ENCODE measurements around the gene GLI3. TPM values are rescaled to one million over a fixed set of nuclear protein-coding genes. Genes with fewer than 3 reads are reported as not detected.

The GLI3 gene
- total RNA-seq, 5 donors from 2014 or later (not counting 1 experiment from before 2014, with no cell fraction given) = 0.10 to 0.79 (median 0.32) TPM; not detected in 1

DNA sequence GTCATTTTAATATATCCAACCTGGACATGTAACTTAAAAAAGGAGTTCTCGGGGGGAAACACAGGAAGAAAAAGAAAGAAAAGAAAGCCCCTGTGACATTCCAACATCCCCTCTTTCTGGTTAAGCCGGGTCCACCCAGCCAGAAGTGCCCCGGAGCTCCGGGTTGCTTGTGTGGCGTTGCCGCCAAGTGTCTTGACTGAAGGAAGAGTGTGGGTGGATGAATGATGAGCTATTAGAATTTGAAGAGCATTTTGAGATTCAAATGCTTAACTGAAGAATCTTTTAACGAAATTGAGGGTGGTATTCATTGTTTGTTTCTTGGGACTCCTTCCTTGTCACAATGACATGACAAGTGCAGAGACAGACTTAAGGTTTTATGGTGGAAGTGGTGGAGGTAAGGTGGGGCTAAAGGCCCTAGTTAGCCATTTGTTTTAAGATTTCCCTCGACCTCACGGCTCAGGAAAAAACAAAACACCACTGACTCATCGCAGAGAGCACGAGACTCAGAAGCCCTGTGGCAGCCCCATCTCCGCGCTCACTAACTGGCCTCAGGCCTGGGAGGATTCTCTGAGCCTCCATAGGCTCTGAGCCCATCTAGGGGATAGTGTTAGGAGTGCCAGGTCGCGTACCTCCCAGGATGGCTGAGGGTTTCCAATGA lies 1.8 kb upstream of the GLI3 start:
- ChIA-PET CTCF (no interaction called here), POLR2A (no interaction called here)
- Histone ChIP-seq H3K9me3 (no peaks in the 10 kb centered on the region), H3K27ac (ENCODE audit: low read length) (no peak overlapping the region), H3K4me1 (ENCODE audit: control insufficient read depth in 1 of 2, extremely low read depth in 1 of 2, insufficient read depth in 2 of 2, low read length in 2 of 2) (peaks cover 0 to 17% of the 10 kb centered on the region in 2 experiments), H3K4me3 (ENCODE audit: control insufficient read depth in 1 of 2, extremely low read depth in 1 of 2, low read length in 1 of 2) (no peak overlapping the region), H3K36me3 (ENCODE audit: control insufficient read depth in 2 of 2, extremely low read depth in 1 of 2, insufficient read depth in 1 of 2, low read length in 1 of 2) (no peaks in the 10 kb centered on the region), H3K27me3 (replicated peaks in 1 of 2; ENCODE audit: control insufficient read depth in 2 of 2, extremely low read depth in 1 of 2, insufficient read depth in 2 of 2, low read length in 1 of 2) (peaks cover 6 to 38% of the 10 kb centered on the region in 2 experiments)
- peaks cover 17 to 18% (median 17%) of the 10 kb centered on the region in 3 donors for H3K4me1 Mint-ChIP-seq
- H3K9me3 Mint-ChIP-seq = peaks cover 0 to 3% (median 0%) of the 10 kb centered on the region in 3 donors
- ATAC-seq (replicated peaks in 1 of 4) = no peak
- no peak for DNase-seq
- H3K27me3 Mint-ChIP-seq = peaks cover 50 to 59% of the 10 kb centered on the region in 2 donors
- no peak overlapping the region for H3K27ac Mint-ChIP-seq
- 62% methylated on average over 5 of the region's 15 CpGs for WGBS (ENCODE audit: insufficient coverage)
- H3K36me3 Mint-ChIP-seq = no peaks in the 10 kb centered on the region
- H3K4me3 Mint-ChIP-seq = peak overlapping the region; percentile 67 to 85 (median 71)

DNA sequence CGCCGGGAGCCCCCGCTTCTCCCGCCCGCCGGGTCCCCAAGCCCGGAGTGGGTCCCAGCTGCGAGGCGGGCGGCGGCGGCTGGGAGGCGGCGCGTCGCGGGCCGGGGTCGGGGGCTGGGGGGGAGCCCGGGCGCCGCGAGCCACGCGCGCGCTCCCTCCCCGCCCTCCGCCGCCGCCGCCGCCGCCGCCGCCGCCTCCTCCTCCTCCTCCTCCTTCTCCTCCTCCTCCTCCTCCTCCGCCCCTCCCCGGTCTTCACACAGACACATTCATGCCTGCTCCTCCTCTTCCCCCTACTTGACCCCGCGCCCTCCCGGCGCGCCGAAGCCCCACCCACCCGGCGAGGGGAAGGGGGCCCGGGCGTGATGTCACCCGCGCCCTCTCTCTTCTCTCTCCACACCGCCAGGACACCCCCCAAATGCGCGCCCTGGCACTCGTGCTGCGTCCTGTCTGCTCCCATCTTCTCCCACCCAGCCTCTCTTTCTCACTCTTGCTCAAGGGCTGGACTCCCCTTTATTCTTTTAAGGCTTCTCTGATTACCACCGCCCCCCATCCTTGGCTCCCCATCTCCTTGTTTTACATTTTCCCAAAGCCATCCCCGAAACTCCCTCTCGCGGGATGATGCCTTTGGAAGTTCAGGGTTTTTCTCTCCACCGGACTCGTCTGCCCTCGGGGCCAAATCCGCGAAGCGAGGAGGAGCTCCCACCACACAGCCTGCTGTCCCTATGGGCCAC lies 967 bp upstream of the GLI3 start:
- peak overlapping the region; percentile 12 to 81 for H3K4me3 ChIP-seq (ENCODE audit: control insufficient read depth in 1 of 2, extremely low read depth in 1 of 2, low read length in 1 of 2)
- H3K36me3 ChIP-seq (ENCODE audit: control insufficient read depth in 2 of 2, extremely low read depth in 1 of 2, insufficient read depth in 1 of 2, low read length in 1 of 2) = no peaks in the 10 kb centered on the region
- Mint-ChIP-seq H3K27ac (no peak overlapping the region), H3K27me3 (peaks cover 54 to 64% of the 10 kb centered on the region in 2 donors), H3K36me3 (no peaks in the 10 kb centered on the region), H3K4me3 (peak overlapping the region; percentile 67 to 85 (median 71)), H3K4me1 (peaks cover 17 to 18% (median 17%) of the 10 kb centered on the region in 3 donors), H3K9me3 (peaks cover 0 to 3% (median 0%) of the 10 kb centered on the region in 3 donors)
- ChIA-PET CTCF (no interaction called here), POLR2A (no interaction called here)
- H3K27ac ChIP-seq (ENCODE audit: low read length) = no peak overlapping the region
- DNase-seq (peak in 1 of 35 experiments; percentile 23), ATAC-seq (replicated peaks in 1 of 4) (peak in 1 of 4 experiments; percentile 36)
- 9% methylated on average over 35 of the region's 66 CpGs for WGBS (ENCODE audit: insufficient coverage)
- peaks cover 0 to 17% of the 10 kb centered on the region in 2 experiments for H3K4me1 ChIP-seq (ENCODE audit: control insufficient read depth in 1 of 2, extremely low read depth in 1 of 2, insufficient read depth in 2 of 2, low read length in 2 of 2)
- H3K9me3 ChIP-seq = no peaks in the 10 kb centered on the region
- H3K27me3 ChIP-seq (replicated peaks in 1 of 2; ENCODE audit: control insufficient read depth in 2 of 2, extremely low read depth in 1 of 2, insufficient read depth in 2 of 2, low read length in 1 of 2) = peaks cover 6 to 38% of the 10 kb centered on the region in 2 experiments

DNA sequence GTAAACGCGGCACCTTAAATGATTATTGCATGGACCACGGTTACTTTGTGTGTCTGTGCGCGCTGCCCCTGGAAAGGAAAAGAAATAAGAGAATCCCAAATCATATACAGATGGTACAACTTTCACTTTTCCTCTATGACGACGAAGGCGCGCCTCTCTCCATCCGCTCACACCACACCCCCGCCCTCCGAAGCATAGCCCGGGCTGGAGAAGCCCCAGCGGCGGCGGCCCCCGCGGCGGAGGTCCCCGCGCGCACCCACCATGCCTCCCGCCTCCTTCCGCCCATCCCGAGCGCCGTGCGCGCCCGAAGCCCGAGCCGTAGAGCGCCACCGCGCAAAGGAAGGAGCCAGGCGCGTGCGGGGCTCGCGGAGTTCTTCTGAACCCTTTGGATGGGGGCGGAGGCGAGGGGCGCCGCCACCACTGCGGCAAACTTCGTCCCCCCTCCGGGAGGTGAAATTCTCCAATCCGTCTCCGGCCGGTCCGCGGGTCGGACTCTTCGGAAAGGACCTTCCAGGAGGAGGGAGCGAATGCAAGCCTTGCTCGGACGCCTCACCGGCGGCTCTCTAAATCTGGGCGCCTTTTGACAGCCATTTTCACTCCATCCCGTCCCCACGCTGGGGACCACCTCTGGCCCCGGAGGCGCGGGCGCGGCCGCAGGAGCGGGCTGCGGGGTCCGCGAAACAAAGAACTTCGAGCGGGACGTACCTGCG lies 588 bp downstream of the GLI3 start:
- peaks cover 17 to 18% (median 17%) of the 10 kb centered on the region in 3 donors for H3K4me1 Mint-ChIP-seq
- CTCF ChIA-PET = no interaction called here
- DNase-seq = peak in 1 of 35 experiments; percentile 2
- POLR2A ChIA-PET = no interaction called here
- no peak overlapping the region for H3K27ac ChIP-seq (ENCODE audit: low read length)
- no peaks in the 10 kb centered on the region for H3K9me3 ChIP-seq
- H3K36me3 ChIP-seq (ENCODE audit: control insufficient read depth in 2 of 2, extremely low read depth in 1 of 2, insufficient read depth in 1 of 2, low read length in 1 of 2) = no peaks in the 10 kb centered on the region
- H3K4me1 ChIP-seq (ENCODE audit: control insufficient read depth in 1 of 2, extremely low read depth in 1 of 2, insufficient read depth in 2 of 2, low read length in 2 of 2) = peaks cover 0 to 17% of the 10 kb centered on the region in 2 experiments
- ATAC-seq (replicated peaks in 1 of 4) = peak in 1 of 4 experiments; percentile 17
- peaks cover 44 to 62% of the 10 kb centered on the region in 2 donors for H3K27me3 Mint-ChIP-seq
- H3K4me3 ChIP-seq (ENCODE audit: control insufficient read depth in 1 of 2, extremely low read depth in 1 of 2, low read length in 1 of 2) = peak overlapping the region; percentile 4 to 81
- H3K27ac Mint-ChIP-seq = peak overlapping the region in 1 of 2 donors; percentile 19
- peak overlapping the region; percentile 11 to 72 (median 49) for H3K4me3 Mint-ChIP-seq
- WGBS (ENCODE audit: insufficient coverage) = under 1% methylated on average over 71 of the region's 76 CpGs
- peaks cover 4 to 37% of the 10 kb centered on the region in 2 experiments for H3K27me3 ChIP-seq (replicated peaks in 1 of 2; ENCODE audit: control insufficient read depth in 2 of 2, extremely low read depth in 1 of 2, insufficient read depth in 2 of 2, low read length in 1 of 2)
- no peaks in the 10 kb centered on the region for H3K9me3 Mint-ChIP-seq
- no peaks in the 10 kb centered on the region for H3K36me3 Mint-ChIP-seq

DNA sequence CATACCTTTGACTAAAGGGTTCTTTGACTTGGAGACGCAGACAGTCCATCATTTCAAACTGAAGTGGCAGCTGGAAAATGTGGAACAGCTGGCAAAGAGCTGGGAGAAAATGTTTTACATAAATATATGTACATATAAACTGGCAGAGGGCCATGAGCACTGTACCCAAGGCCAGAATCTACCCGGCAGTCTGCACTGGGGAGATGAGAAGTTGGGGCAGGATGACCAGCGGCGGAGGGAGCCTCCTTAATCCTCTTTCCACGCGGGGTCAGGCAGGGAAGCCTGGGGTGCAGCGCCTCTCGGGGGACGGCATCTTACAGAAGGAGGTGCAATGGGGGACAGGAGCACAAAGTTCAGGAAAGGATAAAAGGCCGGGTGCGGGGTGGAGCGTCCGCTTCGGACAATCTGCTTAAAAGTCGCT lies 1.3 kb downstream of the GLI3 start:
- Mint-ChIP-seq H3K27ac (peak overlapping the region in 1 of 2 donors; percentile 19), H3K4me3 (peak overlapping the region; percentile 45 to 72 (median 49)), H3K27me3 (peaks cover 47 to 63% of the 10 kb centered on the region in 2 donors), H3K9me3 (no peaks in the 10 kb centered on the region), H3K4me1 (peaks cover 17 to 18% (median 17%) of the 10 kb centered on the region in 3 donors), H3K36me3 (no peaks in the 10 kb centered on the region)
- Histone ChIP-seq H3K9me3 (no peaks in the 10 kb centered on the region), H3K27ac (ENCODE audit: low read length) (no peak overlapping the region), H3K4me1 (ENCODE audit: control insufficient read depth in 1 of 2, extremely low read depth in 1 of 2, insufficient read depth in 2 of 2, low read length in 2 of 2) (peaks cover 0 to 17% of the 10 kb centered on the region in 2 experiments), H3K4me3 (ENCODE audit: control insufficient read depth in 1 of 2, extremely low read depth in 1 of 2, low read length in 1 of 2) (peak overlapping the region in 1 of 2 donors; percentile 81), H3K36me3 (ENCODE audit: control insufficient read depth in 2 of 2, extremely low read depth in 1 of 2, insufficient read depth in 1 of 2, low read length in 1 of 2) (no peaks in the 10 kb centered on the region), H3K27me3 (replicated peaks in 1 of 2; ENCODE audit: control insufficient read depth in 2 of 2, extremely low read depth in 1 of 2, insufficient read depth in 2 of 2, low read length in 1 of 2) (peaks cover 4 to 35% of the 10 kb centered on the region in 2 experiments)
- ATAC-seq (replicated peaks in 1 of 4) (no peak), DNase-seq (no peak)
- 19% methylated on average over 5 of the region's 15 CpGs for WGBS (ENCODE audit: insufficient coverage)
- ChIA-PET CTCF (no interaction called here), POLR2A (no interaction called here)

DNA sequence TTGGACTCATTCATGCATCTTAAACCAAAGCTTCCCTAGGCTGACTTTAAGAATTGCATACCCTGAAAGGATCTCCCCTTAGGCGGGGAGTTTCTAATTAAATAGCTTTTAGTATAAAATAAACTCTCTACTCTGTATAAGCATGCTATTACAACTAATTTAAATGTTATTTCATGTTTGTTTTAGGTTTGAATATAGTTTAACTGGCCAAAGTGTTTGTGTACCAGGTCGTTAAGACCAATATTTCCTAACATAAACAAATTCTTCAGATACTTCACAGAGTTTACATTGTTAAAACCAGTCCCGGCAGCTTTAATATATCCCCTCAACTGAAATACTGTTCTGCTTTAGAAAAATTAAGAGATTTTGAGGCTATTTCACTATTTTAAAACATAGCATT lies 2.3 kb downstream of the GLI3 start:
- Histone ChIP-seq H3K4me3 (ENCODE audit: control insufficient read depth in 1 of 2, extremely low read depth in 1 of 2, low read length in 1 of 2) (no peak overlapping the region), H3K9me3 (no peaks in the 10 kb centered on the region), H3K36me3 (ENCODE audit: control insufficient read depth in 2 of 2, extremely low read depth in 1 of 2, insufficient read depth in 1 of 2, low read length in 1 of 2) (no peaks in the 10 kb centered on the region), H3K4me1 (ENCODE audit: control insufficient read depth in 1 of 2, extremely low read depth in 1 of 2, insufficient read depth in 2 of 2, low read length in 2 of 2) (peaks cover 0 to 17% of the 10 kb centered on the region in 2 experiments), H3K27ac (ENCODE audit: low read length) (no peak overlapping the region), H3K27me3 (replicated peaks in 1 of 2; ENCODE audit: control insufficient read depth in 2 of 2, extremely low read depth in 1 of 2, insufficient read depth in 2 of 2, low read length in 1 of 2) (peaks cover 4 to 35% of the 10 kb centered on the region in 2 experiments)
- H3K4me3 Mint-ChIP-seq = no peak overlapping the region
- DNase-seq (no peak), ATAC-seq (replicated peaks in 1 of 4) (no peak)
- peaks cover 17 to 18% (median 17%) of the 10 kb centered on the region in 3 donors for H3K4me1 Mint-ChIP-seq
- peaks cover 49 to 64% of the 10 kb centered on the region in 2 donors for H3K27me3 Mint-ChIP-seq
- H3K27ac Mint-ChIP-seq = no peak overlapping the region
- POLR2A ChIA-PET = no interaction called here
- CTCF ChIA-PET = no interaction called here
- no CpG with 5 or more reads among the region's 3 CpGs for WGBS (ENCODE audit: insufficient coverage)
- no peaks in the 10 kb centered on the region for H3K9me3 Mint-ChIP-seq
- no peaks in the 10 kb centered on the region for H3K36me3 Mint-ChIP-seq

DNA sequence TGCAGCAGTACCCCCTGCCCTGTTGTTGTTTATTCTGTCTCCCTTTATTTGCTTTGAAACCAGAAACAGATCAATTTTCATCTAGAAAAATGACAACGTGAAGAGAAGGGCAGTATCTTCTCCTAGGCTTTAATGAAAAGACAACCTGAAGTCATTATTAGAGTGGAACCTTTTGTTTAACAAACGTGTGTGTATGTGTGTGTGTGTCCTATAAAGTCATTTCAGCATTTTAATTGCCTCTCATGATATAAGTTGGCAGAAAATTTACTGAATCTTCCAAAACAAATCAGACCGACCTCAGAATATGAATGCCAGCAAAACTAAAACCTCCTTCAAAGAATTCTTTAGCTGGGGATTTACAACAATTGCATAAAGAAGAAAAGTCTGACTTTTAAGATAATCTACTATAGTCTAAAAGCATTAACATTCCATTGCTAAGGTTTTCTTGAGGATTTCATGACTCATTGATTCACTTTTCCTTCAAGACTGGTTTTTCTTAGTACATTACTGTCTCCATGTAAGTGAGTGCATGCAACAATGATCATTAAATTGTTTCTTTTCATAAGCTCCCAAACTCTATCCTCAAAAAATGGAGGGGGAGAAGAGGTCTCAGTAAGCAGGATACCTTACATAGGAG lies 3.2 kb downstream of the GLI3 start:
- peaks cover 44 to 62% of the 10 kb centered on the region in 2 donors for H3K27me3 Mint-ChIP-seq
- peaks cover 17 to 19% (median 18%) of the 10 kb centered on the region in 3 donors for H3K4me1 Mint-ChIP-seq
- H3K4me1 ChIP-seq (ENCODE audit: control insufficient read depth in 1 of 2, extremely low read depth in 1 of 2, insufficient read depth in 2 of 2, low read length in 2 of 2) = peaks cover 0 to 17% of the 10 kb centered on the region in 2 experiments
- H3K4me3 Mint-ChIP-seq = no peak overlapping the region
- no CpG with 5 or more reads among the region's 3 CpGs for WGBS (ENCODE audit: insufficient coverage)
- ATAC-seq (replicated peaks in 1 of 4) (no peak), DNase-seq (no peak)
- H3K27ac ChIP-seq (ENCODE audit: low read length) = no peak overlapping the region
- POLR2A ChIA-PET = no interaction called here
- H3K36me3 Mint-ChIP-seq = no peaks in the 10 kb centered on the region
- H3K4me3 ChIP-seq (ENCODE audit: control insufficient read depth in 1 of 2, extremely low read depth in 1 of 2, low read length in 1 of 2) = no peak overlapping the region
- no peaks in the 10 kb centered on the region for H3K9me3 ChIP-seq
- H3K27ac Mint-ChIP-seq = no peak overlapping the region
- no peaks in the 10 kb centered on the region for H3K36me3 ChIP-seq (ENCODE audit: control insufficient read depth in 2 of 2, extremely low read depth in 1 of 2, insufficient read depth in 1 of 2, low read length in 1 of 2)
- CTCF ChIA-PET = no interaction called here
- no peaks in the 10 kb centered on the region for H3K9me3 Mint-ChIP-seq
- peaks cover 5 to 31% of the 10 kb centered on the region in 2 experiments for H3K27me3 ChIP-seq (replicated peaks in 1 of 2; ENCODE audit: control insufficient read depth in 2 of 2, extremely low read depth in 1 of 2, insufficient read depth in 2 of 2, low read length in 1 of 2)

Data from T-cell (primary cell).